Smooth muscle cell (in vitro differentiated cells): ENCODE data around the gene CST9L. TPM values are rescaled to one million over a fixed set of nuclear protein-coding genes. Genes with fewer than 3 reads are reported as not detected.

ENCODE experiments used
- DNase-seq: peaks from one replicate; lab custom pipeline; 2025; ENCODE audit not compliant: unreplicated experiment; lab: John Stamatoyannopoulos, UW
- H2AFZ ChIP-seq: fragments of 200-600 bp; sonication (generic); 2 replicates; pipeline ENCODE4 v1.6.0; 2016; ENCODE audit warnings: antibody characterized with exemption, low read depth, mild to moderate bottlenecking
- H3F3A ChIP-seq: fragments of 200-600 bp; sonication (generic); 2 replicates; pipeline ENCODE4 v1.6.0; 2017; ENCODE audit warnings: antibody characterized with exemption, low read depth
- H3K27ac ChIP-seq: fragments of 200-600 bp; sonication (generic); 2 replicates; pipeline ENCODE4 v1.5.1; 2016; ENCODE audit warnings: low read depth, mild to moderate bottlenecking
- H3K27me3 ChIP-seq: fragments of 200-600 bp; sonication (generic); 2 replicates; pipeline ENCODE4 v1.6.1; 2016; ENCODE audit warnings: low read depth, mild to moderate bottlenecking
- H3K36me3 ChIP-seq: fragments of 200-600 bp; sonication (generic); 2 replicates; pipeline ENCODE4 v1.5.1; 2016; ENCODE audit warnings: low read depth
- H3K4me1 ChIP-seq: fragments of 200-600 bp; sonication (generic); 2 replicates; pipeline ENCODE4 v1.5.1; 2016; ENCODE audit warnings: low read depth
- H3K4me2 ChIP-seq: fragments of 200-600 bp; sonication (generic); 2 replicates; pipeline ENCODE4 v1.6.0; 2016; ENCODE audit warnings: mild to moderate bottlenecking
- H3K4me3 ChIP-seq: fragments of 200-600 bp; sonication (generic); 2 replicates; pipeline ENCODE4 v1.5.1; 2016; ENCODE audit warnings: mild to moderate bottlenecking
- H3K79me2 ChIP-seq: fragments of 200-600 bp; sonication (generic); 2 replicates; pipeline ENCODE4 v1.6.0; 2016; ENCODE audit warnings: low read depth, mild to moderate bottlenecking
- H3K9ac ChIP-seq: fragments of 200-600 bp; sonication (generic); 2 replicates; pipeline ENCODE4 v1.6.0; 2016; ENCODE audit warnings: low read depth
- H3K9me3 ChIP-seq: fragments of 200-600 bp; sonication (generic); replicated peaks from 2 replicates; pipeline ENCODE4 v1.5.1; 2016; ENCODE audit warnings: low read depth
- H4K20me1 ChIP-seq: fragments of 200-600 bp; sonication (generic); 2 replicates; pipeline ENCODE4 v1.6.0; 2016; ENCODE audit warnings: low read depth
- CTCF ChIP-seq: fragments of 200-600 bp; sonication (generic); IDR thresholded peaks from 2 replicates; pipeline ENCODE4 v1.5.1; 2017; ENCODE audit warnings: borderline replicate concordance, mild to moderate bottlenecking, antibody characterized with exemption; ENCODE audit not compliant: insufficient read depth, poor library complexity, severe bottlenecking
- WGBS: methylation state at CpG from one replicate; pipeline ENCODE4 v1.1.7; 2016; ENCODE audit warnings: low lambda C conversion rate; 5-methylcytosine and 5-hydroxymethylcytosine counted together
- polyA plus RNA-seq: library from polyadenylated mRNA; unstranded; fragments of >200 nt; fragmentation: Nextera tagmentation; extraction: Ambion mirVana; gene quantifications from 2 replicates; pipeline ENCODE4 v1.2.1, GENCODE V29; 2016
- total RNA-seq: library from RNA; depleted of rRNA; stranded (reverse); fragments of >200 nt; gene quantifications from 2 replicates; pipeline ENCODE4 v1.2.3, GENCODE V29; 2014

Gene CST9L
- total and polyA plus RNA-seq, 2 experiments from 2014 or later: not detected

- no peaks in the 10 kb centered on the region for H3K36me3 ChIP-seq
- H4K20me1 ChIP-seq: no peaks in the 10 kb centered on the region
- TF ChIP-seq CTCF: no peak
- H3K79me2 ChIP-seq: no peaks in the 10 kb centered on the region
- no peak overlapping the region for H3K9ac ChIP-seq
- 85% methylated on average over 2 of the region's 2 CpGs for WGBS
- no peaks in the 10 kb centered on the region for H3K27me3 ChIP-seq
- DNase-seq: no peak
- H3K9me3 ChIP-seq: no peaks in the 10 kb centered on the region
- H3K27ac ChIP-seq: no peak overlapping the region
- no peak overlapping the region for H3K4me2 ChIP-seq
- H3K4me3 ChIP-seq: no peak overlapping the region
- no peak overlapping the region for H2AFZ ChIP-seq
- peaks cover 7% of the 10 kb centered on the region for H3K4me1 ChIP-seq
- H3F3A ChIP-seq: no peaks in the 10 kb centered on the region
These were observed 44.1 kb upstream of the CST9L start for GRCh38 chr20:23612396-23612795.

- TF ChIP-seq CTCF: no peak
- Histone ChIP-seq H3F3A (no peaks in the 10 kb centered on the region), H3K27ac (no peak overlapping the region), H2AFZ (no peak overlapping the region), H3K79me2 (no peaks in the 10 kb centered on the region), H3K4me2 (no peak overlapping the region), H3K27me3 (no peaks in the 10 kb centered on the region), H3K36me3 (no peaks in the 10 kb centered on the region), H4K20me1 (no peaks in the 10 kb centered on the region), H3K9me3 (no peaks in the 10 kb centered on the region), H3K4me3 (no peak overlapping the region), H3K4me1 (peaks cover 7% of the 10 kb centered on the region), H3K9ac (no peak overlapping the region)
- 84% methylated on average over 5 of the region's 5 CpGs for WGBS
- DNase-seq: no peak
These were observed 41.3 kb upstream of the CST9L start for GRCh38 chr20:23609486-23610109.

GRCh38 chr20:23608251-23608846, 40.1 kb upstream of the CST9L start:
- 83% methylated on average over 18 of the region's 18 CpGs for WGBS
- Histone ChIP-seq H3F3A (no peaks in the 10 kb centered on the region), H3K4me1 (peaks cover 7% of the 10 kb centered on the region), H3K4me3 (no peak overlapping the region), H2AFZ (no peak overlapping the region), H3K4me2 (no peak overlapping the region), H3K27ac (no peak overlapping the region), H3K9ac (no peak overlapping the region), H3K9me3 (no peaks in the 10 kb centered on the region), H3K36me3 (no peaks in the 10 kb centered on the region), H3K79me2 (no peaks in the 10 kb centered on the region), H4K20me1 (no peaks in the 10 kb centered on the region), H3K27me3 (no peaks in the 10 kb centered on the region)
- no peak for DNase-seq
- TF ChIP-seq CTCF: no peak
